Esophagus squamous epithelium (tissue), 5 donors: Measurements from ENCODE around the gene ARHGAP4. TPM values are rescaled to one million over a fixed set of nuclear protein-coding genes. Genes with fewer than 3 reads are reported as not detected.

Source experiments
- DNase-seq: peaks from one replicate; lab custom pipeline; 2025; lab: John Stamatoyannopoulos, UW
- H3K27ac ChIP-seq, 4 donors: fragments of 200-600 bp; sonication (generic); one replicate each; pipeline ENCODE4 v1.5.1; 2016 to 2019; ENCODE audit warnings: mild to moderate bottlenecking in 1 of 4
- H3K27me3 ChIP-seq, 4 donors: fragments of 200-600 bp; sonication (generic); 1 replicate in 3 of 4; 2 replicates in 1 of 4; pipeline versions ENCODE4 v1.5.1 to v1.6.0; 2017 to 2021; ENCODE audit warnings: antibody characterized with exemption in 1 of 4
- H3K36me3 ChIP-seq, 3 donors: fragments of 200-600 bp; sonication (generic); one replicate each; pipeline ENCODE4 v1.5.1; 2016 to 2019
- H3K4me1 ChIP-seq, 3 donors: fragments of 200-600 bp; sonication (generic); one replicate each; pipeline ENCODE4 v1.5.1; 2017 to 2019
- H3K4me3 ChIP-seq, 4 donors: fragments of 200-600 bp; sonication (generic); 1 replicate in 3 of 4; 2 replicates in 1 of 4; pipeline ENCODE4 v1.5.1; 2016 to 2019; ENCODE audit warnings: mild to moderate bottlenecking in 2 of 4, moderate library complexity in 1 of 4
- H3K9me3 ChIP-seq, 3 donors: fragments of 200-600 bp; sonication (generic); one replicate each; pipeline ENCODE4 v1.5.1; 2016 to 2019
- POLR2A ChIP-seq, 4 donors: fragments of 450-650 bp; IDR thresholded peaks; one replicate each; pipeline ENCODE4 v1.6.1; 2017; ENCODE audit warnings: antibody characterized with exemption in 4 of 4, mild to moderate bottlenecking in 4 of 4, moderate library complexity in 3 of 4
- WGBS, 2 donors: methylation state at CpG; one replicate each; pipeline ENCODE4 v1.1.5; 2018; 5-methylcytosine and 5-hydroxymethylcytosine counted together
- intact Hi-C: fragments of 100-400 bp; cut with DNase I; formaldehyde crosslinking; loops from one replicate; pipeline ENCODE4 v1.15.0; 2022
- total RNA-seq, 4 donors: library from RNA; depleted of rRNA; stranded (reverse); fragments of >200 nt; gene quantifications; one replicate each; pipeline ENCODE4 v1.1.0, GENCODE V29; 2016
- TF ChIP-seq, protein P1 (sequence below), 6 experiments: fragments of 450-650 bp in 4 of 6; fragments of 200-600 bp in 2 of 6; sonication (generic) in 2 of 6; IDR thresholded peaks; one replicate each; pipeline ENCODE4 v1.5.1; 2016 to 2019; ENCODE audit warnings: antibody characterized with exemption in 6 of 6, mild to moderate bottlenecking in 4 of 6, moderate library complexity in 4 of 6
- donor health status: DM: yes; HTN: yes; CAD: no.

ARHGAP4 gene
- total RNA-seq, 4 donors from 2014 or later = 3.9 to 18.3 (median 7.6) TPM

DNA sequence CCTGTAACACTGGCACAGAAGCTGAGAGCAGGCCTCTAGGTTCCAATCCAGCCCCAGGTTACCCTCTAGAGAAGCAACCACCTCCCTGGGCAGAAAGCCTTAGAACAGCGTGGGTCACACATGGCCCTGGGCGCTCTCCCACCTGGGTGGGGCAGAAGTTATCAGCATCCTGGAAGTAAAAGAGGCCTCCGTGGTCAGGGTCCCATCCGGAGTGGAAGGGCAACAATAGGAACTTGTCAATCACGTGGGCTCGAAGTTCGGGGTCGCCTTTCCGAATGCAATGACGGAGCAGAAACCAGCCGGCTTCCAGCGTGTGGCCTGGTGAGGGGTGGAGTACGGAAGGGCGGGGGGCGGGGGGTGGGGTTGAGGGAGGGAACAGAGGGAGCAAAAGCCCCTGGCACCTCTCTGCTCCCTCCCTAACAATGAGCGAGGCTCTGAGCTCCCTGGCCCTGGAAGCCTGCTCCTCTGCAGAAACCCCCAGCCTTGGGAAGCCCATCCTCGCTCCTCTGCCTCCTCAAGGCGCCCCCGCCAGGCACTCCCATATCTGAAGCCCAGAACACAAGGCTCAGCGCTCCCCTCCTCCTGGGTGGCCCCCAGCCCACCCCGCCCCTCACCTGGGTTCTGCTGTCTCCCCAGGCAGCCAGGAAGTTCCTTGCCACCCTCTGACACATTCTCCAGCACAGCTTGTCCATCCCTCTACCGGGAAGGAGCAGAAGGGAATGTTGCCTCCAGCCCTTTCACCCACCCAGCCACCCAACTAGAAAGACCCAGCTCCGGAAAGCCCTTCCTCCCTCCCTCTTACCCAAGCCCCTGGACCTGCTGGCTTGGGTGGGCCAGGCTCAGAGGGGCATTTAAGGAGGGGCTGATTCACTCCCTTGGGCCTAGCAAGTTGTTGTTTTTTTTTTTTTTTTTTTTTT lies 15.5 kb upstream of the ARHGAP4 start:
- WGBS, 2 donors = 0 to 45% methylated on average over 2 of the region's 23 CpGs
- intact Hi-C loops = no loop called here
- peak overlapping the region in 1 of 4 donors; percentile 34 for H3K4me3 ChIP-seq
- H3K36me3 ChIP-seq = no peaks in the 10 kb centered on the region
- H3K4me1 ChIP-seq = peaks cover 0 to 12% (median 0%) of the 10 kb centered on the region in 3 donors
- TF ChIP-seq, protein P1, sequence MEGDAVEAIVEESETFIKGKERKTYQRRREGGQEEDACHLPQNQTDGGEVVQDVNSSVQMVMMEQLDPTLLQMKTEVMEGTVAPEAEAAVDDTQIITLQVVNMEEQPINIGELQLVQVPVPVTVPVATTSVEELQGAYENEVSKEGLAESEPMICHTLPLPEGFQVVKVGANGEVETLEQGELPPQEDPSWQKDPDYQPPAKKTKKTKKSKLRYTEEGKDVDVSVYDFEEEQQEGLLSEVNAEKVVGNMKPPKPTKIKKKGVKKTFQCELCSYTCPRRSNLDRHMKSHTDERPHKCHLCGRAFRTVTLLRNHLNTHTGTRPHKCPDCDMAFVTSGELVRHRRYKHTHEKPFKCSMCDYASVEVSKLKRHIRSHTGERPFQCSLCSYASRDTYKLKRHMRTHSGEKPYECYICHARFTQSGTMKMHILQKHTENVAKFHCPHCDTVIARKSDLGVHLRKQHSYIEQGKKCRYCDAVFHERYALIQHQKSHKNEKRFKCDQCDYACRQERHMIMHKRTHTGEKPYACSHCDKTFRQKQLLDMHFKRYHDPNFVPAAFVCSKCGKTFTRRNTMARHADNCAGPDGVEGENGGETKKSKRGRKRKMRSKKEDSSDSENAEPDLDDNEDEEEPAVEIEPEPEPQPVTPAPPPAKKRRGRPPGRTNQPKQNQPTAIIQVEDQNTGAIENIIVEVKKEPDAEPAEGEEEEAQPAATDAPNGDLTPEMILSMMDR (IDR thresholded peaks at IDR 0.05) = no peak
- TF ChIP-seq POLR2A (IDR thresholded peaks at IDR 0.05) = no peak
- H3K9me3 ChIP-seq = no peaks in the 10 kb centered on the region
- peak overlapping the region in 1 of 4 donors; percentile 25 for H3K27ac ChIP-seq
- no peaks in the 10 kb centered on the region for H3K27me3 ChIP-seq
- DNase-seq = no peak

DNA sequence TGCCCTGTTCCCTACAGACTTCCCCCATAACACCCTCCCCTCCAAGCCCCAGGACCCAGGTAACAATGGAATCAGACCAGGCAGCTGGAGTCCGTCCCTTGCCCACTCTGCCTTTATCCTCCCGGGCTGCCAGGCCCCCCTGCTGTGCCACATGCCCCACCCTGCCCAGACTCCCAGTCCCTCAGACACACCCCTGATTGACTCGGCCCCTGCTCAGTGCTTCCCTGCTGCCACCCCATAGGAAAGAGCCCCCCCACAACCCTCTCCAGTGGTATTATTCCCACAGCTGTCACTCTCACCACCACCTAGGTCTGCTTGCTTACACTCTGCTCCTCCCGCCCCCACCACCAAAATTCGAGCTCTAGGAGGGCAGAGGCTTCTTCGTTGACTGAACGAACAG lies 13.5 kb upstream of the ARHGAP4 start:
- DNase-seq = no peak
- Histone ChIP-seq H3K4me3 (no peak overlapping the region), H3K9me3 (no peaks in the 10 kb centered on the region), H3K36me3 (no peaks in the 10 kb centered on the region), H3K27ac (no peak overlapping the region), H3K27me3 (no peaks in the 10 kb centered on the region), H3K4me1 (peaks cover 0 to 18% (median 0%) of the 10 kb centered on the region in 3 donors)
- intact Hi-C loops = no loop called here
- 59% methylated on average over 3 of the region's 7 CpGs; no CpG with 5 or more reads in 1 of the 2 donors for WGBS, 2 donors
- TF ChIP-seq POLR2A (IDR thresholded peaks at IDR 0.05) = no peak
- TF ChIP-seq, protein P1 (IDR thresholded peaks at IDR 0.05) = no peak

DNA sequence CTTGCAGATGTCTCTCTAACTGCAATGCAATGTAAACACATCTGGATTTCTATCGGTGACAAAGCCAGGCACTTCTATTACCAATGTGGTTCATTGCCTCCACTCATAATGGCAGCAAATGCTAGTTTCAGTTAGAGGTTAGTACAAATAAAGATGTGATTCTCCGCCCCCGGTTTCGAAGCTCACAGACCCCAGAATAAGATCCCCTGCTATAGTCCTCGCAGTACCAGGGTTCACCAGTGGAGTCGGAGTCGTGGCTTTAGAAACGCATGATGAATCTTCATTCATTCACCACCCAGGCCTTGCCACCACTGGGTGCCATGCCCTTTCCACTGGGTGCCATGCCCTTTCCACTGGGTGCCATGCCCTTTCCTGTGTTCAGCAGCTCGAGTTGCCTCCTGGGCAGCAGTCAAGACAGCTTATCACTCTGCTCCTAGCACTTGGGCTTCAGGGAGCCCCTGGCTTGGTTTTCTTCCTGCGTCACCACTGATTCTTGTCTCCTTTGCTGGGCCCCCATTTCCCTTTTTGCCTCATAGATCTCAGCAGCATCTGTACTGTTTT lies 12.2 kb upstream of the ARHGAP4 start:
- H3K27me3 ChIP-seq = no peaks in the 10 kb centered on the region
- DNase-seq = no peak
- no peaks in the 10 kb centered on the region for H3K36me3 ChIP-seq
- 83 to 87% methylated on average over 4 to 10 of the region's 10 CpGs for WGBS, 2 donors
- intact Hi-C loops = no loop called here
- no peak for TF ChIP-seq POLR2A (IDR thresholded peaks at IDR 0.05)
- TF ChIP-seq, protein P1 (IDR thresholded peaks at IDR 0.05) = no peak
- no peak overlapping the region for H3K4me3 ChIP-seq
- peaks cover 0 to 26% (median 8%) of the 10 kb centered on the region in 3 donors for H3K4me1 ChIP-seq
- H3K9me3 ChIP-seq = no peaks in the 10 kb centered on the region
- no peak overlapping the region for H3K27ac ChIP-seq

DNA sequence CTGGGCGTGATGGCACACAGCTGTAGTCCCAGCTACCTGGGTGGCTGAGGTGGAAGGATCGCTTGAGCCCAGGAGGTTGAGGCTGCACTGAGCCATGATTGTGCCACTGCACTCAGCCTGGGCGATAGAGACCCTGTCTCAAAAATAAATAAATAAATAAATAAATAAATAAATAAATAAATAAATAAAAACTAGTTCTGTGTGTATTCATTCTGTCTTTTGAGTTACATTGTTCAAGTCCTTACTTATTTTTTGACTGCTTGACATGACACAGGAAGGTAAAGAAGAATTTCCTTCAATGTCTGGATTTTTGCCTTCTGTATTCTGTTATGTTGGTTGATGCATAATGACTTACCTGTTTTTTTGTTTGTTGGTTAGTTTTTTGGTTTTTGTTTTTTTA lies 11.0 kb upstream of the ARHGAP4 start:
- Histone ChIP-seq H3K4me1 (peaks cover 0 to 36% (median 8%) of the 10 kb centered on the region in 3 donors), H3K27me3 (no peaks in the 10 kb centered on the region), H3K9me3 (no peaks in the 10 kb centered on the region), H3K27ac (no peak overlapping the region), H3K4me3 (no peak overlapping the region), H3K36me3 (peaks cover 0 to 11% (median 0%) of the 10 kb centered on the region in 3 donors)
- intact Hi-C loops = no loop called here
- TF ChIP-seq POLR2A (IDR thresholded peaks at IDR 0.05) = no peak
- TF ChIP-seq, protein P1 (IDR thresholded peaks at IDR 0.05) = no peak
- 68 to 86% methylated on average over 2 to 3 of the region's 3 CpGs for WGBS, 2 donors
- DNase-seq = no peak
